ENCODE measurements around the gene RIMS3.

The RIMS3 gene

GRCh38 chr1:40606194-40606593, 59.3 kb downstream of the RIMS3 start:
- Histone ChIP-seq H3K4me2 (ENCODE audit: low read depth, low read length, poor library complexity, severe bottlenecking) (no peak overlapping the region), H3K9me3 (ENCODE audit: insufficient read depth, low read depth, low read length) (no peaks in the 10 kb centered on the region; the same call in 1 of the 2 replicates), H3K9ac (ENCODE audit: low read depth, low read length, poor library complexity, severe bottlenecking) (no peak overlapping the region), H3K36me3 (ENCODE audit: insufficient read depth, low read length) (no peaks in the 10 kb centered on the region), H3K4me1 (ENCODE audit: insufficient read depth, low read length, poor library complexity, severe bottlenecking) (no peaks in the 10 kb centered on the region), H3K79me2 (ENCODE audit: insufficient read depth, low read length) (no peaks in the 10 kb centered on the region), H4K20me1 (ENCODE audit: insufficient read depth, low read length, poor library complexity, severe bottlenecking) (no peaks in the 10 kb centered on the region), H3K4me3 (ENCODE audit: low read length, poor library complexity, severe bottlenecking) (no peak overlapping the region), H3K27me3 (ENCODE audit: insufficient read depth, low read length, poor library complexity, severe bottlenecking) (no peaks in the 10 kb centered on the region), H3K9me2 (replicated peaks; ENCODE audit: low read depth, low read length) (no peaks in the 10 kb centered on the region), H2AFZ (ENCODE audit: low read length) (no peak overlapping the region), H3F3A (ENCODE audit: low read depth) (no peaks in the 10 kb centered on the region)
- no peak for TF ChIP-seq EZH2phosphoT487 (IDR thresholded peaks at IDR 0.05; ENCODE audit: borderline replicate concordance)
- no peak for TF ChIP-seq CTCF (conservative IDR thresholded peaks at IDR 0.05; ENCODE audit: low read length)

- no peak overlapping the region for H3K4me3 ChIP-seq (ENCODE audit: low read length, poor library complexity, severe bottlenecking)
- no peaks in the 10 kb centered on the region for H3K4me1 ChIP-seq (ENCODE audit: insufficient read depth, low read length, poor library complexity, severe bottlenecking)
- TF ChIP-seq EZH2phosphoT487 (IDR thresholded peaks at IDR 0.05; ENCODE audit: borderline replicate concordance) (no peak), CTCF (conservative IDR thresholded peaks at IDR 0.05; ENCODE audit: low read length) (no peak)
- no peak overlapping the region for H2AFZ ChIP-seq (ENCODE audit: low read length)
- no peaks in the 10 kb centered on the region for H3F3A ChIP-seq (ENCODE audit: low read depth)
- H3K9ac ChIP-seq (ENCODE audit: low read depth, low read length, poor library complexity, severe bottlenecking), result no peak overlapping the region
- H3K9me3 ChIP-seq (ENCODE audit: insufficient read depth, low read depth, low read length), result no peaks in the 10 kb centered on the region
- no peak overlapping the region for H3K4me2 ChIP-seq (ENCODE audit: low read depth, low read length, poor library complexity, severe bottlenecking)
- H4K20me1 ChIP-seq (ENCODE audit: insufficient read depth, low read length, poor library complexity, severe bottlenecking), result no peaks in the 10 kb centered on the region
- no peaks in the 10 kb centered on the region for H3K79me2 ChIP-seq (ENCODE audit: insufficient read depth, low read length)
- H3K9me2 ChIP-seq (replicated peaks; ENCODE audit: low read depth, low read length), result no peaks in the 10 kb centered on the region
- no peaks in the 10 kb centered on the region for H3K27me3 ChIP-seq (ENCODE audit: insufficient read depth, low read length, poor library complexity, severe bottlenecking)
- no peaks in the 10 kb centered on the region for H3K36me3 ChIP-seq (ENCODE audit: insufficient read depth, low read length)
Measured at GRCh38 chr1:40599926-40600325, 65.6 kb downstream of the RIMS3 start.

GRCh38 chr1:40595623-40596022, 69.9 kb downstream of the RIMS3 start:
- Histone ChIP-seq H3K79me2 (ENCODE audit: insufficient read depth, low read length) (no peaks in the 10 kb centered on the region), H3K4me2 (ENCODE audit: low read depth, low read length, poor library complexity, severe bottlenecking) (no peak overlapping the region), H3K9ac (ENCODE audit: low read depth, low read length, poor library complexity, severe bottlenecking) (no peak overlapping the region), H3K9me3 (ENCODE audit: insufficient read depth, low read depth, low read length) (no peaks in the 10 kb centered on the region), H3F3A (ENCODE audit: low read depth) (no peaks in the 10 kb centered on the region), H3K27me3 (ENCODE audit: insufficient read depth, low read length, poor library complexity, severe bottlenecking) (no peaks in the 10 kb centered on the region), H3K4me1 (ENCODE audit: insufficient read depth, low read length, poor library complexity, severe bottlenecking) (peaks cover 26% of the 10 kb centered on the region), H3K9me2 (replicated peaks; ENCODE audit: low read depth, low read length) (no peaks in the 10 kb centered on the region), H3K36me3 (ENCODE audit: insufficient read depth, low read length) (no peaks in the 10 kb centered on the region), H2AFZ (ENCODE audit: low read length) (no peak overlapping the region), H3K4me3 (ENCODE audit: low read length, poor library complexity, severe bottlenecking) (no peak overlapping the region), H4K20me1 (ENCODE audit: insufficient read depth, low read length, poor library complexity, severe bottlenecking) (no peaks in the 10 kb centered on the region)
- TF ChIP-seq CTCF (conservative IDR thresholded peaks at IDR 0.05; ENCODE audit: low read length), result peak; percentile 46
- TF ChIP-seq EZH2phosphoT487 (IDR thresholded peaks at IDR 0.05; ENCODE audit: borderline replicate concordance), result no peak
